Mesenchymal stem cell (in vitro differentiated cells and primary cell): ENCODE data around the gene PRR36.
A peak's percentile ranks its signal among the peaks of the same experiment; 100 is the strongest.

Source experiments
- DNase-seq: peaks from one replicate; pipeline ENCODE4 v3.0.0-alpha.2; 2013
- H2AFZ ChIP-seq: one replicate; pipeline ENCODE4 v1.6.1; 2013; ENCODE audit warnings: low read depth, mild to moderate bottlenecking, control low read depth, inconsistent platforms, low read length, moderate library complexity
- H2AK5ac ChIP-seq: 2 replicates; pipeline ENCODE4 v1.6.1; 2013; ENCODE audit warnings: low read length, moderate library complexity, mild to moderate bottlenecking, inconsistent platforms; ENCODE audit not compliant: severe bottlenecking
- H2BK120ac ChIP-seq: one replicate; pipeline ENCODE4 v1.6.1; 2013; ENCODE audit warnings: low read depth, mild to moderate bottlenecking, inconsistent platforms, low read length, moderate library complexity
- H2BK12ac ChIP-seq, 2 experiments: one replicate each; pipeline ENCODE4 v1.6.1; 2013; ENCODE audit warnings: inconsistent platforms in 2 of 2, low read length in 2 of 2, mild to moderate bottlenecking in 2 of 2, moderate library complexity in 2 of 2, control low read depth in 1 of 2
- H2BK15ac ChIP-seq: one replicate; pipeline ENCODE4 v1.6.1; 2013; ENCODE audit warnings: mild to moderate bottlenecking, low read depth, inconsistent platforms; ENCODE audit not compliant: poor library complexity, severe bottlenecking
- H2BK5ac ChIP-seq: 2 replicates; pipeline ENCODE4 v1.6.1; 2013; ENCODE audit warnings: low read depth, mild to moderate bottlenecking, low read length, control low read depth, inconsistent platforms; ENCODE audit not compliant: poor library complexity, severe bottlenecking
- H3K14ac ChIP-seq, 2 experiments: one replicate each; pipeline ENCODE4 v1.6.1; 2013; ENCODE audit warnings: inconsistent platforms in 2 of 2, low read length in 2 of 2, control low read depth in 1 of 2, mild to moderate bottlenecking in 1 of 2, moderate library complexity in 1 of 2
- H3K18ac ChIP-seq, 2 experiments: one replicate each; pipeline ENCODE4 v1.6.1; 2013; ENCODE audit warnings: inconsistent platforms in 2 of 2, low read length in 2 of 2, control low read depth in 1 of 2, low read depth in 1 of 2, mild to moderate bottlenecking in 1 of 2
- H3K23ac ChIP-seq, 2 experiments: one replicate each; pipeline ENCODE4 v1.6.1; 2013; ENCODE audit warnings: inconsistent platforms in 2 of 2, low read length in 2 of 2, mild to moderate bottlenecking in 2 of 2, moderate library complexity in 2 of 2, control low read depth in 1 of 2
- H3K27ac ChIP-seq: 2 replicates; pipeline ENCODE4 v1.5.1; 2013; ENCODE audit warnings: mild to moderate bottlenecking, moderate library complexity, low read length, control low read depth, inconsistent platforms; ENCODE audit not compliant: poor library complexity, severe bottlenecking
- H3K27me3 ChIP-seq, 2 experiments: 2 replicates each; pipeline versions ENCODE4 v1.6.1 to v1.7.0; 2013; ENCODE audit warnings: low read length in 2 of 2, mild to moderate bottlenecking in 2 of 2, moderate library complexity in 2 of 2, control low read depth in 1 of 2, inconsistent platforms in 1 of 2; ENCODE audit not compliant: control insufficient read depth in 1 of 2, insufficient read depth in 1 of 2
- H3K36me3 ChIP-seq, 2 experiments: 2 replicates each; pipeline versions ENCODE4 v1.6.1 to v1.7.0; 2013; ENCODE audit warnings: low read length in 2 of 2, control low read depth in 1 of 2, inconsistent platforms in 1 of 2, low read depth in 1 of 2, mild to moderate bottlenecking in 1 of 2; ENCODE audit not compliant: insufficient read depth in 2 of 2, control insufficient read depth in 1 of 2
- H3K4ac ChIP-seq, 2 experiments: one replicate each; pipeline ENCODE4 v1.6.1; 2013; ENCODE audit warnings: inconsistent platforms in 2 of 2, low read length in 2 of 2, mild to moderate bottlenecking in 2 of 2, moderate library complexity in 2 of 2, control low read depth in 1 of 2, low read depth in 1 of 2
- H3K4me1 ChIP-seq: 2 replicates; pipeline ENCODE4 v1.6.1; 2013; ENCODE audit warnings: low read depth, low read length, control low read depth; ENCODE audit not compliant: control insufficient read depth, insufficient read depth
- H3K4me2 ChIP-seq: 2 replicates; pipeline ENCODE4 v1.6.1; 2013; ENCODE audit warnings: low read length, mild to moderate bottlenecking, inconsistent platforms; ENCODE audit not compliant: poor library complexity, severe bottlenecking
- H3K4me3 ChIP-seq, 2 experiments: 2 replicates each; pipeline versions ENCODE4 v1.5.1 to v1.7.0; 2013; ENCODE audit warnings: low read length in 2 of 2, mild to moderate bottlenecking in 2 of 2, control low read depth in 1 of 2, low read depth in 1 of 2; ENCODE audit not compliant: insufficient read depth in 1 of 2
- H3K79me1 ChIP-seq: replicated peaks from 2 replicates; pipeline ENCODE4 v1.6.1; 2013; ENCODE audit warnings: mild to moderate bottlenecking, control low read depth, low read length, inconsistent platforms; ENCODE audit not compliant: poor library complexity, severe bottlenecking
- H3K9ac ChIP-seq: 2 replicates; pipeline ENCODE4 v1.7.0; 2013; ENCODE audit warnings: mild to moderate bottlenecking, low read length, moderate library complexity
- H3K9me3 ChIP-seq: 2 replicates; pipeline ENCODE4 v1.7.0; 2013; ENCODE audit warnings: mild to moderate bottlenecking, low read length; ENCODE audit not compliant: control insufficient read depth
- H4K8ac ChIP-seq: one replicate; pipeline ENCODE4 v1.6.1; 2013; ENCODE audit warnings: inconsistent platforms, mild to moderate bottlenecking, low read length, moderate library complexity
- H4K91ac ChIP-seq: one replicate; pipeline ENCODE4 v1.6.1; 2013; ENCODE audit warnings: mild to moderate bottlenecking, low read length, inconsistent platforms
- WGBS: methylation state at CpG from one replicate; pipeline ENCODE4 v1.1.7; 2013; ENCODE audit warnings: mixed read lengths; 5-methylcytosine and 5-hydroxymethylcytosine counted together

PRR36 gene

GRCh38 chr19:7915250-7916102 lies 41.3 kb upstream of the PRR36 start:
- no peak overlapping the region for H4K91ac ChIP-seq
- WGBS: 70% methylated on average over 24 of the region's 24 CpGs

GRCh38 chr19:7914598-7915045 lies 40.4 kb upstream of the PRR36 start, which contains the start of gene TGFBR3L:
Gene TGFBR3L, plus strand, starts transcription at chr19:7914830.
- H2BK120ac ChIP-seq: no peak within 1 kb of the TSS
- peaks cover 17% of the 10 kb centered on the region for H3K79me1 ChIP-seq
- H3K4me3 ChIP-seq: no peak within 1 kb of the TSS
- no peak within 1 kb of the TSS for H2BK12ac ChIP-seq
- H3K9me3 ChIP-seq: no peaks in the 10 kb centered on the region
- H2AK5ac ChIP-seq: no peak within 1 kb of the TSS
- H3K23ac ChIP-seq: peak within 1 kb of the TSS in 1 of 2 experiments; percentile 57
- H3K27me3 ChIP-seq: peaks cover 21 to 31% of the 10 kb centered on the region in 2 experiments
- no peak within 1 kb of the TSS for H3K18ac ChIP-seq
- WGBS: 93% methylated on average over 11 of the region's 12 CpGs
- H4K8ac ChIP-seq: peak within 1 kb of the TSS; percentile 24
- H2AFZ ChIP-seq: no peak within 1 kb of the TSS
- H2BK5ac ChIP-seq: no peak within 1 kb of the TSS
- H3K4me1 ChIP-seq: peaks cover 26% of the 10 kb centered on the region
- no peak within 1 kb of the TSS for H3K14ac ChIP-seq
- H3K27ac ChIP-seq: no peak within 1 kb of the TSS
- H2BK15ac ChIP-seq: peak within 1 kb of the TSS; percentile 60
- no peak for DNase-seq
- no peak within 1 kb of the TSS for H4K91ac ChIP-seq
- H3K36me3 ChIP-seq: peaks cover 28 to 52% of the 10 kb centered on the region in 2 experiments
- H3K9ac ChIP-seq: no peak within 1 kb of the TSS
- no peak within 1 kb of the TSS for H3K4ac ChIP-seq
- H3K4me2 ChIP-seq: no peak within 1 kb of the TSS

More at GRCh38 chr19:7915250-7916102, 41.3 kb upstream of the PRR36 start:
- H4K8ac ChIP-seq: peak overlapping the region; percentile 24
- H3K27ac ChIP-seq: no peak overlapping the region
- H3K4me2 ChIP-seq: peak overlapping the region; percentile 54
- H2AFZ ChIP-seq: no peak overlapping the region
- peak overlapping the region; percentile 38 for H3K9ac ChIP-seq
- peak overlapping the region in 1 of 2 experiments; percentile 63 for H3K4me3 ChIP-seq
- H2BK5ac ChIP-seq: no peak overlapping the region
- no peak overlapping the region for H2BK12ac ChIP-seq
- no peak overlapping the region for H3K4ac ChIP-seq
- no peak overlapping the region for H3K18ac ChIP-seq
- no peaks in the 10 kb centered on the region for H3K9me3 ChIP-seq
- peaks cover 30% of the 10 kb centered on the region for H3K4me1 ChIP-seq
- H3K79me1 ChIP-seq: peaks cover 10% of the 10 kb centered on the region
- H3K23ac ChIP-seq: peak overlapping the region in 1 of 2 experiments; percentile 57
- H3K27me3 ChIP-seq: peaks cover 21 to 31% of the 10 kb centered on the region in 2 experiments
- H3K36me3 ChIP-seq: peaks cover 25 to 43% of the 10 kb centered on the region in 2 experiments
- DNase-seq: no peak
- peak overlapping the region; percentile 60 for H2BK15ac ChIP-seq
- H3K14ac ChIP-seq: no peak overlapping the region
- H2BK120ac ChIP-seq: no peak overlapping the region
- no peak overlapping the region for H2AK5ac ChIP-seq

GRCh38 chr19:7914099-7914498 lies 39.9 kb upstream of the PRR36 start:
- H2BK15ac ChIP-seq: no peak overlapping the region
- H2AFZ ChIP-seq: no peak overlapping the region
- no peak overlapping the region for H2AK5ac ChIP-seq
- no peak overlapping the region for H2BK5ac ChIP-seq
- no peak overlapping the region for H4K91ac ChIP-seq
- H3K4me1 ChIP-seq: peaks cover 26% of the 10 kb centered on the region
- DNase-seq: no peak
- H3K27me3 ChIP-seq: peaks cover 21 to 31% of the 10 kb centered on the region in 2 experiments
- H3K79me1 ChIP-seq: peaks cover 22% of the 10 kb centered on the region
- no peak overlapping the region for H3K14ac ChIP-seq
- H3K23ac ChIP-seq: no peak overlapping the region
- no peak overlapping the region for H2BK12ac ChIP-seq
- H3K18ac ChIP-seq: no peak overlapping the region
- 89% methylated on average over 6 of the region's 12 CpGs for WGBS
- H4K8ac ChIP-seq: no peak overlapping the region
- peaks cover 31 to 57% of the 10 kb centered on the region in 2 experiments for H3K36me3 ChIP-seq
- no peaks in the 10 kb centered on the region for H3K9me3 ChIP-seq
- no peak overlapping the region for H3K9ac ChIP-seq
- no peak overlapping the region for H3K4me2 ChIP-seq
- no peak overlapping the region for H3K27ac ChIP-seq
- H3K4me3 ChIP-seq: no peak overlapping the region
- no peak overlapping the region for H2BK120ac ChIP-seq
- no peak overlapping the region for H3K4ac ChIP-seq

- 93% methylated on average over 9 of the region's 10 CpGs for WGBS
- H3K79me1 ChIP-seq: peaks cover 25% of the 10 kb centered on the region
- H3K36me3 ChIP-seq: peaks cover 31 to 62% of the 10 kb centered on the region in 2 experiments
- peaks cover 21 to 28% of the 10 kb centered on the region in 2 experiments for H3K27me3 ChIP-seq
- H3K4ac ChIP-seq: no peak overlapping the region
- H3K23ac ChIP-seq: no peak overlapping the region
- H3K18ac ChIP-seq: no peak overlapping the region
- no peak overlapping the region for H2BK5ac ChIP-seq
- no peaks in the 10 kb centered on the region for H3K9me3 ChIP-seq
- H3K4me3 ChIP-seq: peak overlapping the region in 1 of 2 experiments; percentile 3
- peaks cover 30% of the 10 kb centered on the region for H3K4me1 ChIP-seq
- no peak for DNase-seq
- no peak overlapping the region for H3K14ac ChIP-seq
- H2AFZ ChIP-seq: no peak overlapping the region
- no peak overlapping the region for H3K27ac ChIP-seq
- H2AK5ac ChIP-seq: no peak overlapping the region
- H3K9ac ChIP-seq: no peak overlapping the region
- H4K91ac ChIP-seq: no peak overlapping the region
- no peak overlapping the region for H2BK12ac ChIP-seq
- no peak overlapping the region for H3K4me2 ChIP-seq
- H2BK120ac ChIP-seq: no peak overlapping the region
- H4K8ac ChIP-seq: no peak overlapping the region
- no peak overlapping the region for H2BK15ac ChIP-seq
These were observed 39.5 kb upstream of the PRR36 start for GRCh38 chr19:7913652-7914051.
